Psoas muscle (tissue), 8 donors: ENCODE data around the gene PYDC1. TPM values are rescaled to one million over a fixed set of nuclear protein-coding genes. Genes with fewer than 3 reads are reported as not detected.
"Not testable (repeated sequence)": the region's sequence is repeated elsewhere in the genome, so short reads cannot be mapped to it uniquely, and the experiment has no call there.

Source experiments
- ATAC-seq, 4 donors: fragments of 200-7000 bp; cut with Tn5 transposase; one replicate each; pipeline ENCODE4 v1.9.1; 2020; ENCODE audit warnings: moderate library complexity in 3 of 4, mild to moderate bottlenecking in 2 of 4
- DNase-seq, 2 donors: peaks; one replicate each; pipeline ENCODE4 v3.0.0-alpha.2; 2020
- H3K27ac ChIP-seq: fragments of 200-600 bp; one replicate; pipeline ENCODE4 v1.8.0; 2022
- H3K27me3 ChIP-seq, 3 donors: fragments of 200-600 bp in 1 of 3; one replicate each; pipeline versions ENCODE4 v1.6.1 to v1.8.0; 2013 to 2022; ENCODE audit warnings: low read length in 2 of 3, mild to moderate bottlenecking in 2 of 3, moderate library complexity in 1 of 3; ENCODE audit not compliant: insufficient read depth in 3 of 3
- H3K36me3 ChIP-seq, 2 donors: fragments of 200-600 bp in 1 of 2; one replicate each; pipeline versions ENCODE4 v1.6.1 to v1.8.0; 2013 to 2022; ENCODE audit warnings: low read depth in 1 of 2, mild to moderate bottlenecking in 1 of 2, moderate library complexity in 1 of 2; ENCODE audit not compliant: insufficient read depth in 1 of 2
- H3K4me1 ChIP-seq: fragments of 200-600 bp; one replicate; pipeline ENCODE4 v1.8.0; 2022
- H3K4me3 ChIP-seq: fragments of 200-600 bp; one replicate; pipeline ENCODE4 v1.8.0; 2022; ENCODE audit warnings: mild to moderate bottlenecking
- H3K9me3 ChIP-seq: fragments of 200-600 bp; one replicate; pipeline ENCODE4 v1.8.0; 2022
- WGBS, 3 donors: extraction: QIAGEN DNeasy Blood & Tissue Kit; methylation state at CpG; one replicate each; pipeline versions ENCODE4 v1.1.6 to v1.1.7; 2013; 5-methylcytosine and 5-hydroxymethylcytosine counted together
- intact Hi-C, 2 donors: fragments of 100-400 bp; cut with DNase I; formaldehyde crosslinking; loops; one replicate each; pipeline versions ENCODE4 v1.11.0 to v1.14.2; 2022
- polyA plus RNA-seq, 3 donors: library from polyadenylated mRNA; stranded (reverse); fragments of 200-250 nt; gene quantifications; one replicate each; pipeline ENCODE4 v1.2.3, GENCODE V29; 2013
- total RNA-seq, 4 donors: library from RNA; stranded (reverse); fragmentation: NEBNext Ultra II Directional in 2 of 4; extraction: Animal tissue kit (Norgen Biotek cat#: 25700) in 2 of 4; gene quantifications; one replicate each; pipeline versions ENCODE4 v1.2.1 to v1.2.4, GENCODE V29; 2021 to 2023
- TF ChIP-seq, protein P1 (sequence below): fragments of 200-600 bp; IDR thresholded peaks from one replicate; pipeline ENCODE4 v1.8.0; 2022; ENCODE audit warnings: antibody characterized with exemption
- donor health status: healthy with polysubstance abuse.
- donor health status: DM: no; HTN: no; CAD: no; lungs with moderate emphysema.
- donor health status: Bipolar disorder and iron deficiency.
- donor health status: healthy.
- donor health status: DM: yes; HTN: yes; CAD: no.
- donor health status: DM: no; HTN: no; CAD: no.
- donor health status: DM: no; HTN: no; CAD: no.
- donor health status: DM: yes; HTN: yes; CAD: no.

Gene PYDC1
- total and polyA plus RNA-seq, 7 donors: not detected

DNA sequence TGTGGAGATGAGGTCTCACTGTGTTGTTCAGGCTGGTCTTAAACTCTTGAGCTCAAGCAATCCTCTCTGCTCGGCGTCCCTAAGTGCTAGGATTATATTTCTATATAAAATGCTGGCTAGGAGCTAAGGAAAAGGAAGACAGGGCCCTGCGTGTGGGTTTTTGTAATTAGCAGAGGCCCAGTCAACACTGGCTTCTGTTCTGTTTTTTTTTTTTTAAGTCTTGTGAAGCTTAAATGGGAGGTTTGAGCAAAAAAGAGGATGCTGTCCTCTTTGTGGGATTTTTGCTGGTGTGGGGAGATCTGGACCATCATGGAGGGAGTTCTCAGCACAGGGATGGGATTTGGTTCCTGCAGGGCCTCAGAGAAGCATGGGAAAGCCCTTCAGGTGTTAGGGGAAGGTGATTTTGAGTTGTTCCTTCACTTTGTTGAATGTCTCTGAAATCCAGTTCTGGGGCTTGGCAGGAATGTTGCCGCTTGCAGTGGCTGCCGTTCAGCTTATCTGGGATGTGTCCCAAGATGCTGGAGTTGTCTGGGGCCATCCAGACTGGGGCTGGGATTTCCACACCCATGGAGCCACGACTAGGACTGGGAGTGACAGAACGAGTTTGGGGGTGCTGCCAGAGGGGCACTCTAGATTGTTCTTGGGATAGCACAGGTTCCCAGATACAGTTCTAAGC is 18.6 kb downstream of the PYDC1 start:
- Histone ChIP-seq H3K27ac (no peak overlapping the region), H3K36me3 (peaks cover 9 to 67% of the 10 kb centered on the region in 2 donors), H3K9me3 (no peaks in the 10 kb centered on the region), H3K27me3 (no peaks in the 10 kb centered on the region), H3K4me1 (peaks cover 11% of the 10 kb centered on the region), H3K4me3 (no peak overlapping the region)
- TF ChIP-seq, protein P1, sequence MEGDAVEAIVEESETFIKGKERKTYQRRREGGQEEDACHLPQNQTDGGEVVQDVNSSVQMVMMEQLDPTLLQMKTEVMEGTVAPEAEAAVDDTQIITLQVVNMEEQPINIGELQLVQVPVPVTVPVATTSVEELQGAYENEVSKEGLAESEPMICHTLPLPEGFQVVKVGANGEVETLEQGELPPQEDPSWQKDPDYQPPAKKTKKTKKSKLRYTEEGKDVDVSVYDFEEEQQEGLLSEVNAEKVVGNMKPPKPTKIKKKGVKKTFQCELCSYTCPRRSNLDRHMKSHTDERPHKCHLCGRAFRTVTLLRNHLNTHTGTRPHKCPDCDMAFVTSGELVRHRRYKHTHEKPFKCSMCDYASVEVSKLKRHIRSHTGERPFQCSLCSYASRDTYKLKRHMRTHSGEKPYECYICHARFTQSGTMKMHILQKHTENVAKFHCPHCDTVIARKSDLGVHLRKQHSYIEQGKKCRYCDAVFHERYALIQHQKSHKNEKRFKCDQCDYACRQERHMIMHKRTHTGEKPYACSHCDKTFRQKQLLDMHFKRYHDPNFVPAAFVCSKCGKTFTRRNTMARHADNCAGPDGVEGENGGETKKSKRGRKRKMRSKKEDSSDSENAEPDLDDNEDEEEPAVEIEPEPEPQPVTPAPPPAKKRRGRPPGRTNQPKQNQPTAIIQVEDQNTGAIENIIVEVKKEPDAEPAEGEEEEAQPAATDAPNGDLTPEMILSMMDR: no peak
- ATAC-seq (no peak), DNase-seq (no peak)
- intact Hi-C loops: no loop called here
- WGBS, 3 donors: 54 to 69% (median 60%) methylated on average over 7 of the region's 7 CpGs

DNA sequence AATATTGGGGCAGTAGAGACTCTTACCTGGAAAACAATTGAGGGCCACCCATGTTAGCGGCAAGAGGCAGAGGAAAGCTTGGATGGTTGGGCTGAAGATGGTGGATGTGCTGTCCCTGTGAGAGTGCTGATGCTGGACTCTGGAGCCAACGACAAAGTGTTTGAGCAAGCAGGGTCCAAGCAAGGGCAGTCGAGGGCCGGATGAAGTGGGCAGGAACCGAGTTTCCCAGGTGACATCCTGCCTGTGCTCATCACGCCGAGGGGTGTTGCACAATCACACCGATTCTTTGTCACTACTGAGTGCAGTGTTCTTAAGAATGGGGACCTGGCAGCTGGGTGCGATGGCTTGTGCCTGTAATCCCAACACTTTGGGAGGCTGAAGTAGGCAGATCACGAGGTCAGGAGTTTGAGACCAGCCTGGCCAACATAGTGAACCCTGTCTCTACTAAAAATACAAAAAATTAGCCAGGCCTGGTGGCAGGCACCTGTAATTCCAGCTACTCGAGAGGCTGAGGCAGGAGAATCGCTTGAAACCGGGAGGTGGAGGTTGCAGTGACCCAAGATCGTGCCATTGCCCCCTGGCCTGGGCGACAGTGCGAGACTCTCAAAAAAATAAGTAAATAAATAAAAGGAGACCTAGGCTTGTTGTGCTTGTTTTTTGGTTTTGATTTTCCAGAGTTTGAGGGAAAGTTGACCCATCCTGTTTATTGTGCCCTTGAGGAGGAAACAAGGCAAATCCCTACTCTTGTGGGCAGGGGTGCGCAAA is 20.4 kb downstream of the PYDC1 start:
- TF ChIP-seq, protein P1: no peak
- H3K36me3 ChIP-seq: peaks cover 12 to 85% of the 10 kb centered on the region in 2 donors
- no peak overlapping the region for H3K4me3 ChIP-seq
- no peaks in the 10 kb centered on the region for H3K27me3 ChIP-seq
- DNase-seq: no peak
- no peaks in the 10 kb centered on the region for H3K9me3 ChIP-seq
- intact Hi-C loops: no loop called here
- 86 to 91% (median 88%) methylated on average over 17 of the region's 17 CpGs for WGBS, 3 donors
- ATAC-seq: peak in 2 of 4 donors; percentile 29 to 33
- H3K4me1 ChIP-seq: peaks cover 6% of the 10 kb centered on the region
- no peak overlapping the region for H3K27ac ChIP-seq

GRCh38 chr16:31195861-31196260 is 21.1 kb downstream of the PYDC1 start:
- H3K27me3 ChIP-seq, intact Hi-C loops, H3K9me3 ChIP-seq, H3K4me3 ChIP-seq, ATAC-seq, DNase-seq, H3K27ac ChIP-seq, H3K4me1 ChIP-seq: not testable (repeated sequence)
- WGBS, 3 donors: 95 to 98% (median 96%) methylated on average over 11 of the region's 11 CpGs
- peaks cover 16 to 92% of the 10 kb centered on the region in 2 donors for H3K36me3 ChIP-seq

GRCh38 chr16:31194898-31195297 is 22.0 kb downstream of the PYDC1 start:
- 75 to 87% (median 83%) methylated on average over 7 of the region's 7 CpGs for WGBS, 3 donors
- intact Hi-C loops: no loop called here
- DNase-seq (no peak), ATAC-seq (no peak)
- H3K4me3 ChIP-seq: no peak overlapping the region
- no peak overlapping the region for H3K27ac ChIP-seq
- no peaks in the 10 kb centered on the region for H3K27me3 ChIP-seq
- peaks cover 21 to 98% of the 10 kb centered on the region in 2 donors for H3K36me3 ChIP-seq
- no peaks in the 10 kb centered on the region for H3K4me1 ChIP-seq
- no peaks in the 10 kb centered on the region for H3K9me3 ChIP-seq
- TF ChIP-seq, protein P1: no peak

DNA sequence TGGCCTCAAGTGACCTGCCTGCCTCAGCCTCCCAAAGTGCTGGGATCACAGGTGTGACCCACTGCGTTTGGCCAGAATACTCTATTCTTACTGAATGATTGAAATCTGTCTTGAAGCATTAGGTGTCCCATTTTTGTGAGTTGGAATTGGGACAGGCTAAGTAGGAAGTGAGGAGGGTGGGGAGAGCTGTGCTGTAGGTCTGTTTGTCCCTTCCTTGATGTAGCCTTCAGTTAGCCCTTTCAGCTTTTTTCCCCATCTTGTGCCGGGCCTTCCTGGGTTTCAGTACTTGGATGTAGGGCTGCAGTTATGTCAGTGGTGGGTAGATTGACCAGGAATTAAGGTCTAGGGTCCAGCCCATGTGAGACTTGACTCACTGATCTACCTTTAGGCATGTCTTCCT is 23.1 kb downstream of the PYDC1 start:
- H3K4me1 ChIP-seq: no peaks in the 10 kb centered on the region
- intact Hi-C loops: no loop called here
- no peaks in the 10 kb centered on the region for H3K9me3 ChIP-seq
- TF ChIP-seq, protein P1: no peak
- no peak overlapping the region for H3K4me3 ChIP-seq
- H3K36me3 ChIP-seq: peaks cover 29 to 98% of the 10 kb centered on the region in 2 donors
- 77 to 83% (median 78%) methylated on average over 2 of the region's 2 CpGs for WGBS, 3 donors
- ATAC-seq (no peak), DNase-seq (no peak)
- H3K27ac ChIP-seq: no peak overlapping the region
- H3K27me3 ChIP-seq: no peaks in the 10 kb centered on the region
